HepG2 (cell line): ENCODE data around the gene UBASH3A. TPM values are rescaled to one million over a fixed set of nuclear protein-coding genes. Genes with fewer than 3 reads are reported as not detected.

Experiments
- ATAC-seq: fragments of 200-7000 bp; cut with Tn5 transposase; 3 replicates; pipeline ENCODE4 v1.9.1; 2020; ENCODE audit warnings: mild to moderate bottlenecking, moderate library complexity
- BruUV-seq: library from RNA; stranded (reverse); fragments of 400-500 nt; replicated peaks from 2 replicates; lab custom pipeline; 2021; lab: Mats Ljungman, UMichigan
- CTCF ChIA-PET: fragments of 300-600 bp; formaldehyde crosslinking; extraction: SDS; loops from one replicate; lab custom pipeline; 2021; ENCODE audit warnings: low total read pairs, inconsistent platforms, low intra/inter-chr PET ratio; lab: Yijun Ruan, JAX
- POLR2A ChIA-PET: fragments of 350-600 bp; sonication (Branson Sonifier 250); formaldehyde crosslinking; loops from one replicate; lab custom pipeline; 2020; ENCODE audit warnings: antibody characterized with exemption, inconsistent platforms; lab: Yijun Ruan, JAX
- DNase-seq: peaks from one replicate; pipeline ENCODE4 v3.0.0-alpha.2; 2015; ENCODE audit warnings: low spot score
- FAIRE-seq: peaks from 3 replicates; lab custom pipeline; 2011; peaks lifted over from hg19 to GRCh38; lab: Jason Lieb, UNC
- H2AFZ ChIP-seq: one replicate; pipeline ENCODE4 v1.6.1; 2011; ENCODE audit warnings: low read length, inconsistent platforms
- H3K27ac ChIP-seq: fragments of 300-600 bp; 3 replicates; pipeline ENCODE4 v1.8.0; 2011; ENCODE audit warnings: mixed run types, mild to moderate bottlenecking, mixed read lengths, low read length, inconsistent platforms; ENCODE audit not compliant: insufficient read depth; ENCODE audit errors: extremely low read length
- H3K27me3 ChIP-seq, 2 experiments: fragments of 200-600 bp in 1 of 2; 2 replicates in 1 of 2; 3 replicates in 1 of 2; pipeline versions ENCODE4 v1.6.0 to v1.8.0; 2011; ENCODE audit warnings: low read length in 2 of 2, mild to moderate bottlenecking in 2 of 2, moderate library complexity in 2 of 2, inconsistent platforms in 1 of 2; ENCODE audit not compliant: insufficient read depth in 2 of 2, control insufficient read depth in 1 of 2
- H3K36me3 ChIP-seq, 2 experiments: fragments of 200-600 bp in 1 of 2; replicated peaks in 1 of 2; 2 replicates in 1 of 2; 3 replicates in 1 of 2; pipeline versions ENCODE4 v1.5.1 to v1.8.0; 2011; ENCODE audit warnings: low read length in 2 of 2, inconsistent platforms in 1 of 2; ENCODE audit not compliant: insufficient read depth in 2 of 2, control insufficient read depth in 1 of 2
- H3K4me1 ChIP-seq: 2 replicates; pipeline ENCODE4 v1.5.1; 2012; ENCODE audit warnings: low read length, inconsistent platforms; ENCODE audit not compliant: insufficient read depth
- H3K4me2 ChIP-seq: 2 replicates; pipeline ENCODE4 v1.6.0; 2011; ENCODE audit warnings: low read depth, low read length, inconsistent platforms
- H3K4me3 ChIP-seq, 3 experiments: fragments of 200-600 bp in 1 of 3; sonication (generic), shearing (Covaris generic) in 1 of 3; replicated peaks in 1 of 3; 2 replicates each; pipeline ENCODE4 v1.5.1; 2011 to 2016; ENCODE audit warnings: low read length in 3 of 3, inconsistent platforms in 2 of 3, low read depth in 2 of 3, mild to moderate bottlenecking in 2 of 3, control low read depth in 1 of 3, mixed read lengths in 1 of 3; ENCODE audit not compliant: insufficient read depth in 1 of 3
- H3K79me2 ChIP-seq: one replicate; pipeline ENCODE4 v1.6.1; 2011; ENCODE audit warnings: low read length, inconsistent platforms; ENCODE audit not compliant: insufficient read depth
- H3K9ac ChIP-seq: 2 replicates; pipeline ENCODE4 v1.6.0; 2011; ENCODE audit warnings: mild to moderate bottlenecking, low read depth, low read length, inconsistent platforms; ENCODE audit not compliant: insufficient read depth
- H3K9me3 ChIP-seq: 2 replicates; pipeline ENCODE4 v1.5.1; 2012; ENCODE audit warnings: mild to moderate bottlenecking, low read length
- H4K20me1 ChIP-seq: 2 replicates; pipeline ENCODE4 v1.6.0; 2011; ENCODE audit warnings: inconsistent platforms, mild to moderate bottlenecking, low read length, moderate library complexity; ENCODE audit not compliant: insufficient read depth
- ARNTL ChIP-seq: sonication (generic); formaldehyde crosslinking; IDR thresholded peaks from 2 replicates; pipeline ENCODE4 v1.4.0; 2020; ENCODE audit warnings: mild to moderate bottlenecking, missing genetic modification reagents
- ETV5 ChIP-seq: IDR thresholded peaks from 2 replicates; pipeline ENCODE4 v1.6.1; 2018; ENCODE audit warnings: missing biosample characterization, missing genetic modification reagents, inconsistent platforms, borderline replicate concordance
- ZNF891 ChIP-seq: sonication (generic); formaldehyde crosslinking; IDR thresholded peaks from 2 replicates; pipeline ENCODE4 v1.5.0; 2020; ENCODE audit warnings: mild to moderate bottlenecking, missing genetic modification reagents
- WGBS: methylation state at CpG from one replicate; pipeline ENCODE4 v1.1.6; 2017; ENCODE audit warnings: low lambda C conversion rate; 5-methylcytosine and 5-hydroxymethylcytosine counted together
- in situ Hi-C: cut with HindIII; loops from 2 replicates; pipeline ENCODE4 v1.10.0; 2017; ENCODE audit warnings: low pct_unique_long_range_greater_than_20kb; ENCODE audit not compliant: extremely low pct_ligation_motif_present
- intact Hi-C: fragments of 100-400 bp; cut with micrococcal nuclease; formaldehyde crosslinking; loops from one replicate; pipeline ENCODE4 v1.10.0; 2022; ENCODE audit not compliant: unreplicated experiment
- polyA plus RNA-seq, 8 experiments: library from polyadenylated mRNA; depleted of rRNA in 3 of 8; stranded (reverse) in 7 of 8; unstranded in 1 of 8; fragments of >200 nt; fragmentation: Illumina TruSeq in 4 of 8; extraction: Trizol in 4 of 8; gene quantifications; 2 replicates each; pipeline versions ENCODE4 v1.2.1 to v1.2.3, GENCODE V29; 2011 to 2016; ENCODE audit warnings: low read depth in 4 of 8, missing spikeins in 1 of 8, mixed read lengths in 1 of 8; ENCODE audit not compliant: insufficient read depth in 1 of 8
- small RNA-seq, 3 experiments: library from RNA; depleted of rRNA; stranded (forward); fragments of <200 nt; gene quantifications; one replicate each; pipeline ENCODE3, GENCODE V24; 2012; ENCODE audit warnings: low read depth in 2 of 3, low replicate concordance in 1 of 3; ENCODE audit not compliant: insufficient read length in 3 of 3, insufficient read depth in 2 of 3
- total RNA-seq, 5 experiments: library from RNA; depleted of rRNA; stranded (reverse); fragments of >200 nt; fragmentation: Illumina TruSeq; extraction: Trizol; gene quantifications; 2 replicates each; pipeline ENCODE4 v1.2.3, GENCODE V29; 2016; ENCODE audit warnings: low read depth in 1 of 5
- TF ChIP-seq, protein P1 (sequence below): sonication (generic); formaldehyde crosslinking; IDR thresholded peaks from 2 replicates; pipeline ENCODE4 v1.4.0; 2020; ENCODE audit warnings: missing genetic modification reagents

Gene UBASH3A
- total and polyA plus RNA-seq, 2 of the 13 experiments (the other 11 are each of a cell fraction or from before 2014, with no cell fraction given) = not detected

- in situ Hi-C loops (no loop called here), intact Hi-C loops (no loop called here)
- TF ChIP-seq ARNTL = 0 out of 2 replicates have a peak, but pooled peaks have one; percentile 22
- TF ChIP-seq ETV5 (CRISPR knock-in tag) = no peak
- TF ChIP-seq, protein P1, sequence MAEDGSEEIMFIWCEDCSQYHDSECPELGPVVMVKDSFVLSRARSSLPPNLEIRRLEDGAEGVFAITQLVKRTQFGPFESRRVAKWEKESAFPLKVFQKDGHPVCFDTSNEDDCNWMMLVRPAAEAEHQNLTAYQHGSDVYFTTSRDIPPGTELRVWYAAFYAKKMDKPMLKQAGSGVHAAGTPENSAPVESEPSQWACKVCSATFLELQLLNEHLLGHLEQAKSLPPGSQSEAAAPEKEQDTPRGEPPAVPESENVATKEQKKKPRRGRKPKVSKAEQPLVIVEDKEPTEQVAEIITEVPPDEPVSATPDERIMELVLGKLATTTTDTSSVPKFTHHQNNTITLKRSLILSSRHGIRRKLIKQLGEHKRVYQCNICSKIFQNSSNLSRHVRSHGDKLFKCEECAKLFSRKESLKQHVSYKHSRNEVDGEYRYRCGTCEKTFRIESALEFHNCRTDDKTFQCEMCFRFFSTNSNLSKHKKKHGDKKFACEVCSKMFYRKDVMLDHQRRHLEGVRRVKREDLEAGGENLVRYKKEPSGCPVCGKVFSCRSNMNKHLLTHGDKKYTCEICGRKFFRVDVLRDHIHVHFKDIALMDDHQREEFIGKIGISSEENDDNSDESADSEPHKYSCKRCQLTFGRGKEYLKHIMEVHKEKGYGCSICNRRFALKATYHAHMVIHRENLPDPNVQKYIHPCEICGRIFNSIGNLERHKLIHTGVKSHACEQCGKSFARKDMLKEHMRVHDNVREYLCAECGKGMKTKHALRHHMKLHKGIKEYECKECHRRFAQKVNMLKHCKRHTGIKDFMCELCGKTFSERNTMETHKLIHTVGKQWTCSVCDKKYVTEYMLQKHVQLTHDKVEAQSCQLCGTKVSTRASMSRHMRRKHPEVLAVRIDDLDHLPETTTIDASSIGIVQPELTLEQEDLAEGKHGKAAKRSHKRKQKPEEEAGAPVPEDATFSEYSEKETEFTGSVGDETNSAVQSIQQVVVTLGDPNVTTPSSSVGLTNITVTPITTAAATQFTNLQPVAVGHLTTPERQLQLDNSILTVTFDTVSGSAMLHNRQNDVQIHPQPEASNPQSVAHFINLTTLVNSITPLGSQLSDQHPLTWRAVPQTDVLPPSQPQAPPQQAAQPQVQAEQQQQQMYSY (CRISPR knock-in tag) = peak; percentile 57; the same call in 1 of the 2 replicates
- TF ChIP-seq ZNF891 (CRISPR knock-in tag) = 0 out of 2 replicates have a peak, but pooled peaks have one; percentile 24
- FAIRE-seq (no peak), ATAC-seq (no peak; the same call in 1 of the 3 replicates), DNase-seq (no peak)
- Histone ChIP-seq H2AFZ (peak overlapping the region; percentile 6), H3K79me2 (no peaks in the 10 kb centered on the region), H3K27ac (no peak overlapping the region), H3K9me3 (no peaks in the 10 kb centered on the region), H3K4me1 (peaks cover 25% of the 10 kb centered on the region), H3K36me3 (no peaks in the 10 kb centered on the region), H3K4me3 (peak overlapping the region; percentile 44 to 76 (median 53)), H4K20me1 (no peaks in the 10 kb centered on the region), H3K4me2 (peak overlapping the region; percentile 93), H3K27me3 (peaks cover 0 to 10% of the 10 kb centered on the region in 2 experiments; a peak in 2 of 5 replicates), H3K9ac (peak overlapping the region; percentile 62; the same call in 1 of the 2 replicates)
- 34% methylated on average over 14 of the region's 19 CpGs for WGBS
- ChIA-PET POLR2A (no interaction called here), CTCF (no interaction called here)
- BruUV-seq = no TSS peak
These were observed 93.1 kb downstream of the UBASH3A start for GRCh38 chr21:42496839-42497202.

Small RNAs within 50 kb of the gene (small RNA-seq; reads per million reads assigned to genes)
- gene RNU6-1149P = 0 reads per million in 3 experiments

Other genes starting within 250 kb of the UBASH3A start
- not detected in 2 replicates for gene ABCG1, start 184.8 kb upstream of the UBASH3A start, total RNA-seq (2016; rRNA removed; fragmentation: Illumina TruSeq; extraction: Trizol)
- 0.04 and 0.10 TPM in 2 replicates for gene ABCG1, start 184.8 kb upstream of the UBASH3A start, polyA plus RNA-seq (2011; rRNA removed)
- 7.9 and 14.2 TPM in 2 replicates for gene TFF3, start 88.5 kb upstream of the UBASH3A start, total RNA-seq (2016; rRNA removed; fragmentation: Illumina TruSeq; extraction: Trizol)
- gene TFF3, start 88.5 kb upstream of the UBASH3A start, polyA plus RNA-seq (2011; rRNA removed) = 26.9 and 27.0 TPM in 2 replicates
- not detected in 2 replicates for gene TFF2, start 52.9 kb upstream of the UBASH3A start, total RNA-seq (2016; rRNA removed; fragmentation: Illumina TruSeq; extraction: Trizol)
- 1.5 and 1.6 TPM in 2 replicates for gene TFF2, start 52.9 kb upstream of the UBASH3A start, polyA plus RNA-seq (2011; rRNA removed)
- 0.24 TPM in 1 of 2 replicates, not detected in the other for gene TFF1, start 37.4 kb upstream of the UBASH3A start, total RNA-seq (2016; rRNA removed; fragmentation: Illumina TruSeq; extraction: Trizol)
- 19.4 and 47.1 TPM in 2 replicates for gene TFF1, start 37.4 kb upstream of the UBASH3A start, polyA plus RNA-seq (2011; rRNA removed)
- gene TMPRSS3, start 7.8 kb upstream of the UBASH3A start, total RNA-seq (2016; rRNA removed; fragmentation: Illumina TruSeq; extraction: Trizol) = 2.8 and 3.5 TPM in 2 replicates
- gene TMPRSS3, start 7.8 kb upstream of the UBASH3A start, polyA plus RNA-seq (2011; rRNA removed) = 16.9 and 17.8 TPM in 2 replicates
- not detected in 2 replicates for gene RSPH1, start 92.3 kb downstream of the UBASH3A start, total RNA-seq (2016; rRNA removed; fragmentation: Illumina TruSeq; extraction: Trizol)
- not detected in 2 replicates for gene RSPH1, start 92.3 kb downstream of the UBASH3A start, polyA plus RNA-seq (2011; rRNA removed)
- gene SLC37A1, start 110.0 kb downstream of the UBASH3A start, total RNA-seq (2016; rRNA removed; fragmentation: Illumina TruSeq; extraction: Trizol) = 0.17 and 0.40 TPM in 2 replicates
- 0.14 and 0.22 TPM in 2 replicates for gene SLC37A1, start 110.0 kb downstream of the UBASH3A start, polyA plus RNA-seq (2011; rRNA removed)
- 4.3 and 4.6 TPM in 2 replicates for gene PDE9A, start 249.7 kb downstream of the UBASH3A start, total RNA-seq (2016; rRNA removed; fragmentation: Illumina TruSeq; extraction: Trizol)
- gene PDE9A, start 249.7 kb downstream of the UBASH3A start, polyA plus RNA-seq (2011; rRNA removed) = 19.7 and 22.9 TPM in 2 replicates